Spleen (tissue), 7 donors: ENCODE measurements around the gene NPTX1.

Experiments used
- CTCF ChIP-seq, 11 experiments: fragments of 200-600 bp in 7 of 11; fragments of 450-650 bp in 4 of 11; sonication (generic) in 4 of 11; IDR thresholded peaks in 8 of 11; conservative IDR thresholded peaks in 3 of 11; 1 replicate in 7 of 11; 2 replicates in 4 of 11; pipeline versions ENCODE4 v1.4.0 to v1.8.0; 2016 to 2021; ENCODE audit warnings: antibody characterized with exemption in 11 of 11, inconsistent platforms in 4 of 11, mild to moderate bottlenecking in 1 of 11
- POLR2A ChIP-seq, 3 donors: fragments of 450-650 bp; IDR thresholded peaks; one replicate each; pipeline ENCODE4 v1.5.1; 2017; ENCODE audit warnings: antibody characterized with exemption in 3 of 3, mild to moderate bottlenecking in 1 of 3
- donor health status: DM: no; HTN: no; CAD: no; lungs with moderate emphysema.
- donor health status: DM: no; HTN: no; CAD: no.
- donor health status: DM: no; HTN: no; CAD: no.

DNA sequence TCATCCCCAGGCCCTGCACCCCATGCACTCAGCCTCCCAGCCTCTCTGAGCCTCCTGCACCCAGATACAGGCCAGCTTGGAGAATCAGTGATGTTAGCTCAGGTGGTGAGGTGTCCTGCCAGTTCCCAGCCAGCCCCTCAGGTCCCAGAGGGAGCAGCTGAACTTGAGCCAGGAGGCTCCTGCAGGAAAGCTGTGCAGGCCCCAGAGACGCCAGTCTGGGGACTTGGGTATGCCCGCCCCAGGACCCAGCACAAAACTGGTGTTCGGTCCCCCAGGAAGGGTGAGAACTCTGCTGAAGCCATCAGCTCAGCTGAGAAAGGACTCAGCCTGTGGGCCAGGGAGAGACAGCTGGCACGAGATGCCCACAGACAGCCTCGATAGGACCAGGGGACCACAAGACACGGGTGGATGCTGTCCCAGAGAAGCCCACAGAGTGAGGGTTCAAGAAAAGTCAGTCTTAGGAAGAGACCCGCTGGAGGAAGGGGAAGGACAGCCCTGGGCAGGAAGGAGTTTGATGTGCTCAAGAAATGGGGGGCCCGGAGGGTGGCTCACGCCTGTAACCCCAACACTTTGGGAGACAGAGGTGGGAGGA lies 50.5 kb downstream of the NPTX1 start:
- TF ChIP-seq POLR2A (IDR thresholded peaks at IDR 0.05) = no peak
- no peak for TF ChIP-seq CTCF (IDR thresholded peaks at IDR 0.05 in 8 of 11, conservative IDR thresholded peaks at IDR 0.05 in 3 of 11)
